ENCODE data around the gene ACAP2. TPM values are rescaled to one million over a fixed set of nuclear protein-coding genes. Genes with fewer than 3 reads are reported as not detected.

ACAP2 gene
- total and polyA plus RNA-seq, 2 donors from 2014 or later, result 4.6 to 50.1 TPM

DNA sequence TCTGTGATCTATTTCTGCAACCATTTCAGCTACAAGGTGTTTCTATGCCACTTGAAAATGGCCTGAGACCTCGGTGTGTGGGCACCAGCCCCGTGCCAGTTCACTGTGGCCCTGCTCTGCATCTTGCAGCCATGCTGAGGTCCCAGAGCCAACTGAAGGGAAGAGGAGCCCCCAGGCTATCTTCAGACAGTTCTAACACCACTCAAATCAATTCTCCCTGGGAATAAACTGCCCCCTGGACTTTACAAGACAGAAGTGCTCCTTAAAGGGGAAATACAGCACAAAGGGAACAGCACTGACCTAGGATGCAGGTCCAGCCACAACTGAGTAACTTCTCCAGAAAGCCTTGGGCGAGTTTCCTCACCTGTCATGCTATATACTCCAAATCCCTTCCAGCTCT, 175.7 kb downstream of the ACAP2 start:
- Histone ChIP-seq H3K9me3 (ENCODE audit: control insufficient read depth in 2 of 3, insufficient read depth in 1 of 3, low read length in 3 of 3) (no peaks in the 10 kb centered on the region), H3K9ac (ENCODE audit: low read length in 3 of 3) (no peak overlapping the region), H3K4me1 (ENCODE audit: control insufficient read depth in 2 of 3, insufficient read depth in 2 of 3, low read depth in 1 of 3, low read length in 3 of 3) (peaks cover 6 to 14% (median 6%) of the 10 kb centered on the region in 3 donors), H3K27ac (ENCODE audit: low read depth in 2 of 2, low read length in 2 of 2) (no peak overlapping the region), H3K27me3 (ENCODE audit: control insufficient read depth, insufficient read depth, low read length) (no peaks in the 10 kb centered on the region), H3K36me3 (ENCODE audit: control insufficient read depth in 2 of 3, insufficient read depth in 3 of 3, low read length in 3 of 3) (no peaks in the 10 kb centered on the region), H3K4me3 (ENCODE audit: low read length in 3 of 3) (no peak overlapping the region)
- no peak for FAIRE-seq
- TF ChIP-seq, protein P1, sequence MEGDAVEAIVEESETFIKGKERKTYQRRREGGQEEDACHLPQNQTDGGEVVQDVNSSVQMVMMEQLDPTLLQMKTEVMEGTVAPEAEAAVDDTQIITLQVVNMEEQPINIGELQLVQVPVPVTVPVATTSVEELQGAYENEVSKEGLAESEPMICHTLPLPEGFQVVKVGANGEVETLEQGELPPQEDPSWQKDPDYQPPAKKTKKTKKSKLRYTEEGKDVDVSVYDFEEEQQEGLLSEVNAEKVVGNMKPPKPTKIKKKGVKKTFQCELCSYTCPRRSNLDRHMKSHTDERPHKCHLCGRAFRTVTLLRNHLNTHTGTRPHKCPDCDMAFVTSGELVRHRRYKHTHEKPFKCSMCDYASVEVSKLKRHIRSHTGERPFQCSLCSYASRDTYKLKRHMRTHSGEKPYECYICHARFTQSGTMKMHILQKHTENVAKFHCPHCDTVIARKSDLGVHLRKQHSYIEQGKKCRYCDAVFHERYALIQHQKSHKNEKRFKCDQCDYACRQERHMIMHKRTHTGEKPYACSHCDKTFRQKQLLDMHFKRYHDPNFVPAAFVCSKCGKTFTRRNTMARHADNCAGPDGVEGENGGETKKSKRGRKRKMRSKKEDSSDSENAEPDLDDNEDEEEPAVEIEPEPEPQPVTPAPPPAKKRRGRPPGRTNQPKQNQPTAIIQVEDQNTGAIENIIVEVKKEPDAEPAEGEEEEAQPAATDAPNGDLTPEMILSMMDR (IDR thresholded peaks at IDR 0.05; ENCODE audit: borderline replicate concordance, extremely low read depth, insufficient read depth), result no peak
- intact Hi-C loops (cut with DNase I), result loop anchor here (10.0 kb wide), 1 partner anchor 258 kb away; no protein-coding TSS in a partner anchor
- no peak for DNase-seq

DNA sequence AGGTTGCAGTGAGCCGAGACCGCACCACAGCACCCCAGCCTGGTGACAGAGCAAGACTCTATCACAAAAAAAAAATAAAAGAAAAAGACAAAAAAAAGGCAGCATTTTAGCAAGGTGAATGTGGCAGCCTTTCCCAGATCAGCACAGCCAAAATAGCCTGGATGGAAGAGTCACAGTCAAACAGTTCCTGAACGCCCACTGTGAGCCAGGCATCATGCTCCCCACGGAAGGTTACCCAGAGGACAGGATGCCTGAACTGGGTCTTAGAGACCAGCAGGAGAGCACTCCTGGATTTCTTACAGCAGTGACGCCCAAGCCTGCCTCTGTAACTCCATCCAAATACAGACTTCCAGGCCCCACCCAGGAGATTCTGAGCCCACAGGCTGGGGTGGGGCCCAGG, 176.4 kb downstream of the ACAP2 start:
- intact Hi-C loops (cut with DNase I), result loop anchor here (10.0 kb wide), 1 partner anchor 258 kb away; no protein-coding TSS in a partner anchor
- H3K9me3 ChIP-seq (ENCODE audit: control insufficient read depth in 2 of 3, insufficient read depth in 1 of 3, low read length in 3 of 3), result no peaks in the 10 kb centered on the region
- peaks cover 2 to 9% (median 6%) of the 10 kb centered on the region in 3 donors for H3K4me1 ChIP-seq (ENCODE audit: control insufficient read depth in 2 of 3, insufficient read depth in 2 of 3, low read depth in 1 of 3, low read length in 3 of 3)
- H3K27ac ChIP-seq (ENCODE audit: low read depth in 2 of 2, low read length in 2 of 2), result no peak overlapping the region
- TF ChIP-seq, protein P1 (IDR thresholded peaks at IDR 0.05; ENCODE audit: borderline replicate concordance, extremely low read depth, insufficient read depth), result no peak
- H3K9ac ChIP-seq (ENCODE audit: low read length in 3 of 3), result no peak overlapping the region
- no peaks in the 10 kb centered on the region for H3K27me3 ChIP-seq (ENCODE audit: control insufficient read depth, insufficient read depth, low read length)
- no peak overlapping the region for H3K4me3 ChIP-seq (ENCODE audit: low read length in 3 of 3)
- no peaks in the 10 kb centered on the region for H3K36me3 ChIP-seq (ENCODE audit: control insufficient read depth in 2 of 3, insufficient read depth in 3 of 3, low read length in 3 of 3)
- DNase-seq, result no peak
- FAIRE-seq, result no peak

DNA sequence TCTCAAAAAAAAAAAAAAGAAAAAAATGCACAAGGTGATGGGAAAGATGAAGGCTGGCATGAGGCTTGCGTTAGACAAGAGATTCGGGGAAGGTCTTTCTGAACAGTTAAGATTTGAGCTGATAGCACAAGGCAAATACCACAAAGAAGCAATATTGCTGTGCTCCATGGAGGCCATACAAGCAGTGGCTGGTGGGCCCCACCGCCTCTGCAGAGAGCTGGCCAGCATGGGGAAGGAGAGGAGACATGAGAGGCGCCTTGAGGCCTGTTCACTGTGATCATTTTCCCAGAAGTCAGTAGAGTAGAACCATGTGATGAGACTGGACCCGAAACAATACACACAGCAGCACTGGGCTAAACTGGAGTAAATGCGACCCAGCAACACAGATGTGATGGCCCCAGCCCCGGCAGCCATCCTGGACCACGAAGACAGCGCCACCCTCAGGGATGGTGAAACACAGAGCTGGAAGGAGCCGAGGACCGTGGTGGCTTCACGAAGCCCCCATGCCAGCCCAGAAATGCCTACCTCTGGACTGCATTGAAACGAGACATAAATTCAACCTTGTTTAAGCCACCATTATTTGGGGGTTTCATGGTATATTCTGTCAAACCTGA, 177.3 kb downstream of the ACAP2 start:
- H3K36me3 ChIP-seq (ENCODE audit: control insufficient read depth in 2 of 3, insufficient read depth in 3 of 3, low read length in 3 of 3), result no peaks in the 10 kb centered on the region
- no peaks in the 10 kb centered on the region for H3K9me3 ChIP-seq (ENCODE audit: control insufficient read depth in 2 of 3, insufficient read depth in 1 of 3, low read length in 3 of 3)
- FAIRE-seq, result no peak
- no peak overlapping the region for H3K27ac ChIP-seq (ENCODE audit: low read depth in 2 of 2, low read length in 2 of 2)
- intact Hi-C loops (cut with DNase I), result loop anchor here (10.0 kb wide), 1 partner anchor 259 kb away; no protein-coding TSS in a partner anchor
- no peaks in the 10 kb centered on the region for H3K27me3 ChIP-seq (ENCODE audit: control insufficient read depth, insufficient read depth, low read length)
- DNase-seq, result no peak
- TF ChIP-seq, protein P1 (IDR thresholded peaks at IDR 0.05; ENCODE audit: borderline replicate concordance, extremely low read depth, insufficient read depth), result no peak
- no peak overlapping the region for H3K4me3 ChIP-seq (ENCODE audit: low read length in 3 of 3)
- peaks cover 2 to 13% (median 10%) of the 10 kb centered on the region in 3 donors for H3K4me1 ChIP-seq (ENCODE audit: control insufficient read depth in 2 of 3, insufficient read depth in 2 of 3, low read depth in 1 of 3, low read length in 3 of 3)
- H3K9ac ChIP-seq (ENCODE audit: low read length in 3 of 3), result no peak overlapping the region
